ENCODE measurements around the gene NHEJ1. TPM values are rescaled to one million over a fixed set of nuclear protein-coding genes. Genes with fewer than 3 reads are reported as not detected.

Gene NHEJ1
- total and polyA plus RNA-seq, 7 experiments from 2014 or later: 11.4 to 32.7 (median 18.5) TPM

DNA sequence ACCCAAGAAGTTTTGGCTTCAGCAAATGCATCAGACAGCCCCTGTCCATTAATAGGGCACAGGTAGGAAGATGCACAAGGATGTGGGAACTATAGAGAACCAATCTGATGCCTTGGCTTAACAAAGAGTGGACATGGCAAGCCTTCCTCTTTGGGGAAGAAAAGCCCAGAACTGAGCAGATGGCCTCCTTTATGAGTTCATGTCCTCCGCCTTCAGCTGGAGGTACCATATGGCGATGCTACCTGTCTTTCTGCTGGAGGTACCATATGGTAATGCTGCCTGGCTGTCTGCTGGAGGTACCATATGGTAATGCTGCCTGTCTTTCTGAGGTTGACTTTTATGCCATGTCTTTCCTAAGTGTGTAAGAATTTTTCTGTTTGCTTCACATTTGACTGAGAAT, 23.5 kb upstream of the NHEJ1 start:
- H3K4me3 ChIP-seq (ENCODE audit: low read length): no peak overlapping the region
- Mint-ChIP-seq H3K4me1 (peaks cover 30 to 51% (median 46%) of the 10 kb centered on the region in 7 donors), H3K27me3 (no peaks in the 10 kb centered on the region), H3K4me3 (no peak overlapping the region), H3K36me3 (peaks cover 0 to 38% (median 12%) of the 10 kb centered on the region in 5 donors), H3K9me3 (no peaks in the 10 kb centered on the region), H3K27ac (peak overlapping the region in 6 of 9 donors; percentile 2 to 67 (median 22))
- DNase-seq (peak in 1 of 9 donors; percentile 12), ATAC-seq (no peak)
- ChIA-PET CTCF (interaction anchor here (2.2 kb wide), 1 partner anchor 12 kb away, joined by 6 read pairs; no protein-coding TSS in a partner anchor), POLR2A (interaction anchor here (0.8 to 5.4 kb wide), 3 partner anchors 14 to 22 kb away, joined by 4 to 47 read pairs (median 4); partner anchors contain the start of gene ZFAND2B)
- H3K4me1 ChIP-seq (ENCODE audit: control insufficient read depth in 2 of 2, insufficient read depth in 2 of 2, low read length in 2 of 2): peaks cover 14 to 21% of the 10 kb centered on the region in 2 donors
- H3K9me3 ChIP-seq (ENCODE audit: control insufficient read depth in 2 of 3, low read length in 3 of 3): no peaks in the 10 kb centered on the region
- peak overlapping the region; percentile 8 for H3K27ac ChIP-seq (ENCODE audit: low read depth, low read length)
- intact Hi-C loops (cut with micrococcal nuclease): no loop called here
- H3K27me3 ChIP-seq (ENCODE audit: control insufficient read depth in 2 of 2, insufficient read depth in 2 of 2, low read length in 2 of 2): no peaks in the 10 kb centered on the region
- peaks cover 24 to 58% (median 35%) of the 10 kb centered on the region in 3 experiments for H3K36me3 ChIP-seq (ENCODE audit: control insufficient read depth in 2 of 3, insufficient read depth in 3 of 3, low read length in 3 of 3)

GRCh38 chr2:219183151-219183772, 22.6 kb upstream of the NHEJ1 start:
- H3K4me3 ChIP-seq (ENCODE audit: low read length): no peak overlapping the region
- Mint-ChIP-seq H3K36me3 (peaks cover 0 to 39% (median 12%) of the 10 kb centered on the region in 5 donors), H3K27me3 (no peaks in the 10 kb centered on the region), H3K4me3 (peak overlapping the region in 3 of 10 donors; percentile 4 to 98 (median 32)), H3K9me3 (peaks cover 0 to 1% (median 0%) of the 10 kb centered on the region in 11 donors), H3K27ac (peak overlapping the region in 8 of 9 donors; percentile 27 to 75 (median 66)), H3K4me1 (peaks cover 34 to 57% (median 51%) of the 10 kb centered on the region in 7 donors)
- ATAC-seq (no peak), DNase-seq (peak in 1 of 9 donors; percentile 16)
- H3K4me1 ChIP-seq (ENCODE audit: control insufficient read depth in 2 of 2, insufficient read depth in 2 of 2, low read length in 2 of 2): peaks cover 18 to 26% of the 10 kb centered on the region in 2 donors
- H3K36me3 ChIP-seq (ENCODE audit: control insufficient read depth in 2 of 3, insufficient read depth in 3 of 3, low read length in 3 of 3): peaks cover 24 to 58% (median 35%) of the 10 kb centered on the region in 3 experiments
- H3K27me3 ChIP-seq (ENCODE audit: control insufficient read depth in 2 of 2, insufficient read depth in 2 of 2, low read length in 2 of 2): no peaks in the 10 kb centered on the region
- H3K27ac ChIP-seq (ENCODE audit: low read depth, low read length): no peak overlapping the region
- ChIA-PET POLR2A (interaction anchor here (0.6 to 5.4 kb wide), 4 partner anchors 15 to 35 kb away, joined by 4 to 47 read pairs (median 4); partner anchors contain the start of gene ZFAND2B), CTCF (interaction anchor here (0.9 kb wide), 2 partner anchors 12 to 24 kb away, joined by 3 read pairs; no protein-coding TSS in a partner anchor)
- no peaks in the 10 kb centered on the region for H3K9me3 ChIP-seq (ENCODE audit: control insufficient read depth in 2 of 3, low read length in 3 of 3)
- intact Hi-C loops (cut with micrococcal nuclease): no loop called here

DNA sequence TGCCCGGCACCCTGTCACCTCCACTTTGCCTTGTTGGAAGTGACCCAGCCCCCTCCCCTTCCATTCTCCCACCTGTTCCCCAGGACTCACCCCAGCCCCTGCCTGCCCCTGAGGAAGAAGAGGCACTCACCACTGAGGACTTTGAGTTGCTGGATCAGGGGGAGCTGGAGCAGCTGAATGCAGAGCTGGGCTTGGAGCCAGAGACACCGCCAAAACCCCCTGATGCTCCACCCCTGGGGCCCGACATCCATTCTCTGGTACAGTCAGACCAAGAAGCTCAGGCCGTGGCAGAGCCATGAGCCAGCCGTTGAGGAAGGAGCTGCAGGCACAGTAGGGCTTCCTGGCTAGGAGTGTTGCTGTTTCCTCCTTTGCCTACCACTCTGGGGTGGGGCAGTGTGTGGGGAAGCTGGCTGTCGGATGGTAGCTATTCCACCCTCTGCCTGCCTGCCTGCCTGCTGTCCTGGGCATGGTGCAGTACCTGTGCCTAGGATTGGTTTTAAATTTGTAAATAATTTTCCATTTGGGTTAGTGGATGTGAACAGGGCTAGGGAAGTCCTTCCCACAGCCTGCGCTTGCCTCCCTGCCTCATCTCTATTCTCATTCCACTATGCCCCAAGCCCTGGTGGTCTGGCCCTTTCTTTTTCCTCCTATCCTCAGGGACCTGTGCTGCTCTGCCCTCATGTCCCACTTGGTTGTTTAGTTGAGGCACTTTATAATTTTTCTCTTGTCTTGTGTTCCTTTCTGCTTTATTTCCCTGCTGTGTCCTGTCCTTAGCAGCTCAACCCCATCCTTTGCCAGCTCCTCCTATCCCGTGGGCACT, 21.9 kb upstream of the NHEJ1 start:
- peak overlapping the region in 8 of 9 donors; percentile 41 to 78 (median 66) for H3K27ac Mint-ChIP-seq
- ChIA-PET POLR2A (interaction anchor here (0.6 to 5.4 kb wide), 7 partner anchors 11 to 97 kb away, joined by 3 to 47 read pairs (median 5); partner anchors contain the start of genes DNAJB2 and ZFAND2B), CTCF (interaction anchor here (0.9 to 1.9 kb wide), 6 partner anchors 9 to 24 kb away, joined by 3 to 7 read pairs (median 4); partner anchors contain the start of genes NHEJ1 and ZFAND2B)
- peak overlapping the region in 5 of 10 donors; percentile 10 to 98 (median 32) for H3K4me3 Mint-ChIP-seq
- DNase-seq (peak in 1 of 9 donors; percentile 12), ATAC-seq (no peak)
- peaks cover 35 to 58% (median 54%) of the 10 kb centered on the region in 7 donors for H3K4me1 Mint-ChIP-seq
- no peaks in the 10 kb centered on the region for H3K27me3 Mint-ChIP-seq
- H3K36me3 ChIP-seq (ENCODE audit: control insufficient read depth in 2 of 3, insufficient read depth in 3 of 3, low read length in 3 of 3): peaks cover 24 to 58% (median 35%) of the 10 kb centered on the region in 3 experiments
- H3K36me3 Mint-ChIP-seq: peaks cover 0 to 39% (median 12%) of the 10 kb centered on the region in 5 donors
- no peaks in the 10 kb centered on the region for H3K27me3 ChIP-seq (ENCODE audit: control insufficient read depth in 2 of 2, insufficient read depth in 2 of 2, low read length in 2 of 2)
- intact Hi-C loops (cut with micrococcal nuclease): no loop called here
- peaks cover 0 to 1% (median 0%) of the 10 kb centered on the region in 11 donors for H3K9me3 Mint-ChIP-seq
- H3K4me3 ChIP-seq (ENCODE audit: low read length): no peak overlapping the region
- H3K27ac ChIP-seq (ENCODE audit: low read depth, low read length): peak overlapping the region; percentile 38
- no peaks in the 10 kb centered on the region for H3K9me3 ChIP-seq (ENCODE audit: control insufficient read depth in 2 of 3, low read length in 3 of 3)
- peaks cover 20 to 26% of the 10 kb centered on the region in 2 donors for H3K4me1 ChIP-seq (ENCODE audit: control insufficient read depth in 2 of 2, insufficient read depth in 2 of 2, low read length in 2 of 2)

DNA sequence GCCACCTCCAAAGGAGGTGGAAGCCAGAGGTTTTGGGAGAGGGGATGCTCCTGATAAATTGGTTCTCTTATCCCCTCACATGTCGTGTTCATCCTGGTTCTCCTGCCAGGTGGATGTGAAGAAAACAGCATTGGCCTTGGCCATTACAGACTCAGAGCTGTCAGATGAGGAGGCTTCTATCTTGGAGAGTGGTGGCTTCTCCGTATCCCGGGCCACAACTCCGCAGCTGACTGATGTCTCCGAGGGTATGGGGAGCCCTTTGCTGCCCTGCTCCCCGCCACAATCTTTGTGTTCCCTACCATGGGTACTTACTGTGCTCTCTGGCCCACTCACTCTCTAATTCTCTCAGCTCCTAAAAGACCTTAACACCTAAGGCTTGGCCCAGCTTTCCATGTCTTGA, 20.9 kb upstream of the NHEJ1 start:
- intact Hi-C loops (cut with micrococcal nuclease): no loop called here
- no peak overlapping the region for H3K4me3 ChIP-seq (ENCODE audit: low read length)
- Mint-ChIP-seq H3K36me3 (peaks cover 0 to 37% (median 12%) of the 10 kb centered on the region in 5 donors), H3K27me3 (no peaks in the 10 kb centered on the region), H3K4me3 (peak overlapping the region in 9 of 10 donors; percentile 8 to 98 (median 44)), H3K27ac (peak overlapping the region in 8 of 9 donors; percentile 23 to 78 (median 60)), H3K4me1 (peaks cover 37 to 59% (median 56%) of the 10 kb centered on the region in 7 donors), H3K9me3 (peaks cover 0 to 1% (median 0%) of the 10 kb centered on the region in 11 donors)
- ChIA-PET POLR2A (interaction anchor here (0.6 to 5.4 kb wide), 10 partner anchors 11 to 114 kb away, joined by 3 to 47 read pairs (median 4); partner anchors contain the start of genes ANKZF1, ATG9A, DNAJB2 and TUBA4B), CTCF (interaction anchor here (0.6 to 1.9 kb wide), 8 partner anchors 9 to 30 kb away, joined by 3 to 7 read pairs (median 4); partner anchors contain the start of genes NHEJ1, SLC23A3 and ZFAND2B)
- H3K27me3 ChIP-seq (ENCODE audit: control insufficient read depth in 2 of 2, insufficient read depth in 2 of 2, low read length in 2 of 2): no peaks in the 10 kb centered on the region
- no peak for ATAC-seq
- peaks cover 26% of the 10 kb centered on the region in 2 donors for H3K4me1 ChIP-seq (ENCODE audit: control insufficient read depth in 2 of 2, insufficient read depth in 2 of 2, low read length in 2 of 2)
- peak in 1 of 9 donors; percentile 10 for DNase-seq
- H3K36me3 ChIP-seq (ENCODE audit: control insufficient read depth in 2 of 3, insufficient read depth in 3 of 3, low read length in 3 of 3): peaks cover 24 to 58% (median 35%) of the 10 kb centered on the region in 3 experiments
- no peak overlapping the region for H3K27ac ChIP-seq (ENCODE audit: low read depth, low read length)
- no peaks in the 10 kb centered on the region for H3K9me3 ChIP-seq (ENCODE audit: control insufficient read depth in 2 of 3, low read length in 3 of 3)

- no peak for ATAC-seq
- Mint-ChIP-seq H3K9me3 (peaks cover 0 to 1% (median 0%) of the 10 kb centered on the region in 11 donors), H3K27me3 (no peaks in the 10 kb centered on the region), H3K4me1 (peaks cover 39 to 61% (median 58%) of the 10 kb centered on the region in 7 donors), H3K36me3 (peaks cover 0 to 37% (median 12%) of the 10 kb centered on the region in 5 donors), H3K4me3 (peak overlapping the region in 6 of 10 donors; percentile 8 to 98 (median 46)), H3K27ac (peak overlapping the region in 7 of 9 donors; percentile 39 to 78 (median 72))
- H3K9me3 ChIP-seq (ENCODE audit: control insufficient read depth in 2 of 3, low read length in 3 of 3): no peaks in the 10 kb centered on the region
- intact Hi-C loops (cut with micrococcal nuclease): no loop called here
- CTCF ChIA-PET: interaction anchor here (0.6 to 1.9 kb wide), 7 partner anchors 9 to 31 kb away, joined by 3 to 13 read pairs (median 4); partner anchors contain the start of genes SLC23A3 and ZFAND2B
- no peak for DNase-seq
- no peaks in the 10 kb centered on the region for H3K27me3 ChIP-seq (ENCODE audit: control insufficient read depth in 2 of 2, insufficient read depth in 2 of 2, low read length in 2 of 2)
- POLR2A ChIA-PET: interaction anchor here (0.6 to 5.4 kb wide), 10 partner anchors 9 to 114 kb away, joined by 3 to 47 read pairs (median 4); partner anchors contain the start of genes ANKZF1, ATG9A, TUBA4B and ZFAND2B
- H3K36me3 ChIP-seq (ENCODE audit: control insufficient read depth in 2 of 3, insufficient read depth in 3 of 3, low read length in 3 of 3): peaks cover 24 to 58% (median 35%) of the 10 kb centered on the region in 3 experiments
- H3K4me1 ChIP-seq (ENCODE audit: control insufficient read depth in 2 of 2, insufficient read depth in 2 of 2, low read length in 2 of 2): peaks cover 26 to 28% of the 10 kb centered on the region in 2 donors
- H3K4me3 ChIP-seq (ENCODE audit: low read length): no peak overlapping the region
- no peak overlapping the region for H3K27ac ChIP-seq (ENCODE audit: low read depth, low read length)
These were observed 20.3 kb upstream of the NHEJ1 start for GRCh38 chr2:219180961-219181360.

Data from naive thymus-derived CD4-positive, alpha-beta T cell (primary cell).